HEK293 (cell line): ENCODE data around the gene TLCD4.

Source experiments
- CTCF ChIA-PET: fragments of 350-600 bp; formaldehyde crosslinking; extraction: SDS; loops from one replicate; lab custom pipeline; 2021; ENCODE audit warnings: antibody characterized with exemption; lab: Yijun Ruan, JAX
- POLR2A ChIA-PET: fragments of 300-600 bp; formaldehyde crosslinking; extraction: SDS; loops from one replicate; lab custom pipeline; 2020; ENCODE audit warnings: antibody characterized with exemption, inconsistent platforms; lab: Yijun Ruan, JAX
- H3K27ac ChIP-seq: fragments of 200-500 bp; sonication (Bioruptor generic); 2 replicates; pipeline ENCODE4 v1.5.1; 2014; ENCODE audit warnings: low read depth, low read length, control low read depth, inconsistent platforms; ENCODE audit errors: extremely low read depth
- H3K36me3 ChIP-seq, 2 experiments: fragments of 200-500 bp in 1 of 2; sonication (Bioruptor generic) in 1 of 2; 1 replicate in 1 of 2; 2 replicates in 1 of 2; pipeline ENCODE4 v1.5.1; 2014 to 2017; ENCODE audit warnings: inconsistent platforms in 2 of 2, low read length in 2 of 2; ENCODE audit not compliant: control insufficient read depth in 2 of 2, insufficient read depth in 1 of 2
- H3K4me1 ChIP-seq: fragments of 200-500 bp; sonication (Bioruptor generic); 2 replicates; pipeline ENCODE4 v1.5.1; 2014; ENCODE audit warnings: mild to moderate bottlenecking, low read length, inconsistent platforms; ENCODE audit not compliant: control insufficient read depth, insufficient read depth
- H3K4me3 ChIP-seq: 2 replicates; pipeline ENCODE4 v1.5.1; 2011; ENCODE audit warnings: low read depth, mild to moderate bottlenecking, control low read depth, low read length, moderate library complexity
- H3K9me3 ChIP-seq: fragments of 200-500 bp; sonication (Bioruptor generic); 2 replicates; pipeline ENCODE4 v1.5.1; 2014; ENCODE audit warnings: low read depth, low read length, inconsistent platforms; ENCODE audit not compliant: control insufficient read depth, insufficient read depth
- GLI2 ChIP-seq: fragments of 450-650 bp; formaldehyde crosslinking; IDR thresholded peaks from 2 replicates; pipeline ENCODE4; 2017; ENCODE audit warnings: missing biosample characterization, missing genetic modification characterization, low read depth, borderline replicate concordance
- GLI4 ChIP-seq: fragments of 450-650 bp; formaldehyde crosslinking; IDR thresholded peaks from 2 replicates; pipeline ENCODE4 v1.5.1; 2016; ENCODE audit warnings: missing biosample characterization, missing genetic modification characterization
- HOXA7 ChIP-seq: sonication (generic); formaldehyde crosslinking; IDR thresholded peaks from 2 replicates; pipeline ENCODE4 v1.8.1; 2022; ENCODE audit warnings: missing genetic modification reagents, borderline replicate concordance
- SALL2 ChIP-seq: fragments of 450-650 bp; formaldehyde crosslinking; IDR thresholded peaks from 2 replicates; pipeline ENCODE4 v1.5.0; 2017; ENCODE audit warnings: missing biosample characterization, mild to moderate bottlenecking, missing genetic modification characterization, borderline replicate concordance
- SP3 ChIP-seq: fragments of 450-650 bp; formaldehyde crosslinking; IDR thresholded peaks from 2 replicates; pipeline ENCODE4 v1.5.1; 2016; ENCODE audit warnings: missing biosample characterization, missing genetic modification characterization
- TCF7L2 ChIP-seq: IDR thresholded peaks from 2 replicates; pipeline ENCODE4 v1.6.1; 2011; ENCODE audit warnings: low read depth, mild to moderate bottlenecking, inconsistent platforms, low read length, moderate library complexity, borderline replicate concordance
- ZBTB17 ChIP-seq: fragments of 450-650 bp; formaldehyde crosslinking; IDR thresholded peaks from 2 replicates; pipeline ENCODE4 v1.5.1; 2016; ENCODE audit warnings: missing biosample characterization, missing genetic modification characterization
- ZBTB21 ChIP-seq: fragments of 450-650 bp; formaldehyde crosslinking; IDR thresholded peaks from 2 replicates; pipeline ENCODE4 v1.5.1; 2017; ENCODE audit warnings: missing biosample characterization, missing genetic modification characterization
- ZBTB7A ChIP-seq: fragments of 450-650 bp; formaldehyde crosslinking; IDR thresholded peaks from 2 replicates; pipeline ENCODE4 v1.5.1; 2016; ENCODE audit warnings: low read depth, missing biosample characterization, missing genetic modification characterization
- ZFP69B ChIP-seq: fragments of 450-650 bp; formaldehyde crosslinking; IDR thresholded peaks from 2 replicates; pipeline ENCODE4 v1.5.1; 2016; ENCODE audit warnings: missing biosample characterization, missing genetic modification characterization
- ZNF169 ChIP-seq: fragments of 450-650 bp; formaldehyde crosslinking; IDR thresholded peaks from 2 replicates; pipeline ENCODE4 v1.5.1; 2016; ENCODE audit warnings: missing biosample characterization, missing genetic modification characterization
- ZNF24 ChIP-seq: fragments of 450-650 bp; formaldehyde crosslinking; IDR thresholded peaks from 2 replicates; pipeline ENCODE4 v1.5.1; 2016; ENCODE audit warnings: missing biosample characterization, missing genetic modification characterization
- ZNF280D ChIP-seq: fragments of 450-650 bp; formaldehyde crosslinking; IDR thresholded peaks from 2 replicates; pipeline ENCODE4 v1.5.1; 2016; ENCODE audit warnings: missing biosample characterization, missing genetic modification characterization
- ZNF335 ChIP-seq: fragments of 450-650 bp; formaldehyde crosslinking; conservative IDR thresholded peaks from 2 replicates; pipeline ENCODE4 v1.5.1; 2016; ENCODE audit warnings: missing biosample characterization, missing genetic modification characterization
- ZNF473 ChIP-seq: fragments of 450-650 bp; formaldehyde crosslinking; IDR thresholded peaks from 2 replicates; pipeline ENCODE4 v1.5.1; 2017; ENCODE audit warnings: missing biosample characterization, missing genetic modification characterization
- ZNF514 ChIP-seq: fragments of 450-650 bp; formaldehyde crosslinking; IDR thresholded peaks from 2 replicates; pipeline ENCODE4 v1.5.1; 2016; ENCODE audit warnings: missing biosample characterization, missing genetic modification characterization
- ZNF521 ChIP-seq: fragments of 450-650 bp; formaldehyde crosslinking; IDR thresholded peaks from 2 replicates; pipeline ENCODE4 v1.5.1; 2017; ENCODE audit warnings: missing biosample characterization, mild to moderate bottlenecking, missing genetic modification characterization
- ZNF561 ChIP-seq: fragments of 450-650 bp; IDR thresholded peaks from 2 replicates; pipeline ENCODE4 v1.5.1; 2018; ENCODE audit warnings: missing biosample characterization, missing genetic modification characterization, borderline replicate concordance
- ZNF654 ChIP-seq: fragments of 450-650 bp; formaldehyde crosslinking; IDR thresholded peaks from 2 replicates; pipeline ENCODE4 v1.5.1; 2016; ENCODE audit warnings: low read depth, missing biosample characterization, missing genetic modification characterization
- ZNF707 ChIP-seq: fragments of 450-650 bp; formaldehyde crosslinking; IDR thresholded peaks from 2 replicates; pipeline ENCODE4 v1.5.1; 2016; ENCODE audit warnings: missing biosample characterization, missing genetic modification characterization
- ZNF747 ChIP-seq: fragments of 450-650 bp; formaldehyde crosslinking; IDR thresholded peaks from 2 replicates; pipeline ENCODE4 v1.5.1; 2016; ENCODE audit warnings: missing biosample characterization, missing genetic modification characterization
- ZSCAN30 ChIP-seq: fragments of 450-650 bp; IDR thresholded peaks from 2 replicates; pipeline ENCODE4 v1.5.1; 2018; ENCODE audit warnings: missing biosample characterization, mild to moderate bottlenecking, missing genetic modification characterization, moderate library complexity
- TF ChIP-seq, protein P1 (sequence below): fragments of 450-650 bp; formaldehyde crosslinking; IDR thresholded peaks from 2 replicates; pipeline ENCODE4 v1.5.1; 2016; ENCODE audit warnings: missing biosample characterization, missing genetic modification characterization

The TLCD4 gene

DNA sequence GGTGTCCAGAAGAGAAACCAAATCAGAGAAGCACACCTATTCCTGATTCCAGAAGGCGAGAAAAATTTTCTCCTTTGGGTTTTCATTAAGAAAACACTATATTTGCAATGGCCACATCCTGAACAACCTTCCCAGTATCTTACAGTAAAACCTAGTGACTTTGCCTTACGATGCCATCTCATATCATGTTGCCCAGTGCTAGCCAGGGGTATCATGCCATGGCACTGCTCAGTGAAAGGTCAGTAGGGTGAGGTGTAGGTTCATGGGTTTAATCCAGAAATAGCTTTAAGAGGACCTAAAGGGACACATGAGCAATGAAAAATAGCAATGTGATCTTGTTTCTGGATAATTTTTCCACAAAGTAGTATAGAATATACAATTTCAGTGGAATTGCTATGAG lies 7.2 kb downstream of the TLCD4 start:
- no peaks in the 10 kb centered on the region for H3K36me3 ChIP-seq
- H3K9me3 ChIP-seq, result no peaks in the 10 kb centered on the region
- TF ChIP-seq ZNF24 (tag by site-specific recombination) (no peak), ZBTB7A (tag by site-specific recombination) (no peak), SALL2 (tag by site-specific recombination) (no peak), ZNF747 (no peak), ZFP69B (tag by site-specific recombination) (no peak), ZBTB17 (no peak), ZSCAN30 (tag by site-specific recombination) (no peak), TCF7L2 (no peak), SP3 (tag by site-specific recombination) (no peak), ZNF654 (tag by site-specific recombination) (no peak), ZNF707 (tag by site-specific recombination) (no peak), HOXA7 (CRISPR knock-in tag) (no peak)
- no peaks in the 10 kb centered on the region for H3K4me1 ChIP-seq
- H3K4me3 ChIP-seq, result no peak overlapping the region
- no peak overlapping the region for H3K27ac ChIP-seq
- ChIA-PET CTCF (interaction anchor here (1.4 to 1.6 kb wide), 2 partner anchors 8 to 110 kb away, joined by 4 read pairs; partner anchors contain the start of gene RWDD3), POLR2A (no interaction called here)

DNA sequence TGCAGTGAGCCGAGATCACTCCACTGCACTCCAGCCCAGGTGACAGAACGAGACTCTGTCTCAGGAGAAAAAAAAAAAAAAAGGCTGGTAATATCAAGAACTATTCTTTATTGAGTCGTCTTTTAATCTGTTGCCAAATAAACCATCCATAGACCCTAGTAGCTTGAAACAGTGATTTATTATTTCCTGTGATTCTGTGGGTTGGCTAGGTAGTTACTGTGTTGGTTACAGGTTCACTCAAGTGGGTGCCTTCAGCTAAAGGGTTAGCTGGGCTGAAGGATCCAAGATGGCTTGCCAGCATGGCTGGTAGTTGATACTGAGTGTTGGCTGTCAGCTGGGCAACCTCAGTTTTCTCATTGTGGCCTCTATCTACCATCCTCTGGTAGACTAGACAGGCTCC lies 9.2 kb downstream of the TLCD4 start:
- TF ChIP-seq SALL2 (tag by site-specific recombination) (no peak), ZNF280D (tag by site-specific recombination) (no peak), ZNF169 (no peak), ZNF335 (tag by site-specific recombination) (no peak), GLI2 (tag by site-specific recombination) (no peak), ZNF514 (tag by site-specific recombination) (no peak), ZNF561 (tag by site-specific recombination) (no peak), ZNF473 (tag by site-specific recombination) (no peak), ZBTB21 (tag by site-specific recombination) (no peak), GLI4 (tag by site-specific recombination) (no peak), ZNF521 (no peak), ZSCAN30 (tag by site-specific recombination) (no peak)
- TF ChIP-seq, protein P1, sequence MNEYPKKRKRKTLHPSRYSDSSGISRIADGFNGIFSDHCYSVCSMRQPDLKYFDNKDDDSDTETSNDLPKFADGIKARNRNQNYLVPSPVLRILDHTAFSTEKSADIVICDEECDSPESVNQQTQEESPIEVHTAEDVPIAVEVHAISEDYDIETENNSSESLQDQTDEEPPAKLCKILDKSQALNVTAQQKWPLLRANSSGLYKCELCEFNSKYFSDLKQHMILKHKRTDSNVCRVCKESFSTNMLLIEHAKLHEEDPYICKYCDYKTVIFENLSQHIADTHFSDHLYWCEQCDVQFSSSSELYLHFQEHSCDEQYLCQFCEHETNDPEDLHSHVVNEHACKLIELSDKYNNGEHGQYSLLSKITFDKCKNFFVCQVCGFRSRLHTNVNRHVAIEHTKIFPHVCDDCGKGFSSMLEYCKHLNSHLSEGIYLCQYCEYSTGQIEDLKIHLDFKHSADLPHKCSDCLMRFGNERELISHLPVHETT (tag by site-specific recombination), result no peak
- Histone ChIP-seq H3K4me1 (no peaks in the 10 kb centered on the region), H3K27ac (no peak overlapping the region), H3K4me3 (no peak overlapping the region), H3K9me3 (no peaks in the 10 kb centered on the region), H3K36me3 (no peaks in the 10 kb centered on the region)
- POLR2A ChIA-PET, result no interaction called here
- CTCF ChIA-PET, result interaction anchor here (0.6 to 2.4 kb wide), 4 partner anchors 10 to 119 kb away, joined by 3 to 8 read pairs (median 4); partner anchors contain the start of gene RWDD3
